Endothelial cell of umbilical vein (primary cell): ENCODE results near the gene FAS. TPM values are rescaled to one million over a fixed set of nuclear protein-coding genes. Genes with fewer than 3 reads are reported as not detected.
A peak's percentile ranks its signal among the peaks of the same experiment; 100 is the strongest.

Source experiments
- BruUV-seq: library from RNA; stranded (reverse); fragments of 400-500 nt; replicated peaks from 2 replicates; lab custom pipeline; 2021; lab: Mats Ljungman, UMichigan
- CTCF ChIA-PET: fragments of 300-600, 350-600 bp; sonication (Branson Sonifier 250); formaldehyde crosslinking; loops from one replicate; lab custom pipeline; 2021; ENCODE audit warnings: antibody characterized with exemption, inconsistent platforms; lab: Charles Lee
- POLR2A ChIA-PET: fragments of 300-600, 350-600 bp; sonication (Branson Sonifier 250); formaldehyde crosslinking; loops from one replicate; lab custom pipeline; 2021; ENCODE audit warnings: antibody characterized with exemption, inconsistent platforms; lab: Charles Lee
- DNase-seq: peaks from one replicate; pipeline ENCODE4 v3.0.0-alpha.2; 2011; ENCODE audit warnings: low read depth, low spot score
- FAIRE-seq: peaks from 2 replicates; lab custom pipeline; 2011; peaks lifted over from hg19 to GRCh38; lab: Jason Lieb, UNC
- H2AFZ ChIP-seq: 2 replicates; pipeline ENCODE4 v1.6.0; 2012; ENCODE audit warnings: low read depth, low read length, control low read depth, inconsistent platforms
- H3K27ac ChIP-seq: 2 replicates; pipeline ENCODE4 v1.5.1; 2011; ENCODE audit warnings: low read depth, mild to moderate bottlenecking, control low read depth, low read length, moderate library complexity; ENCODE audit not compliant: insufficient read depth
- H3K27me3 ChIP-seq, 2 experiments: 2 replicates each; pipeline versions ENCODE4 v1.6.0 to v1.6.1; 2011; ENCODE audit warnings: low read length in 2 of 2, mixed read lengths in 1 of 2; ENCODE audit not compliant: control insufficient read depth in 2 of 2, insufficient read depth in 2 of 2
- H3K36me3 ChIP-seq, 2 experiments: 2 replicates in 1 of 2; 3 replicates in 1 of 2; pipeline ENCODE4 v1.5.1; 2011; ENCODE audit warnings: low read length in 2 of 2, mild to moderate bottlenecking in 1 of 2, moderate library complexity in 1 of 2; ENCODE audit not compliant: control insufficient read depth in 2 of 2, insufficient read depth in 2 of 2; ENCODE audit errors: extremely low read depth in 1 of 2
- H3K4me1 ChIP-seq: 3 replicates; pipeline ENCODE4 v1.5.1; 2011; ENCODE audit warnings: mild to moderate bottlenecking, low read length; ENCODE audit not compliant: control insufficient read depth, insufficient read depth; ENCODE audit errors: extremely low read depth
- H3K4me2 ChIP-seq: 2 replicates; pipeline ENCODE4 v1.6.1; 2011; ENCODE audit warnings: low read length, control low read depth, mixed read lengths; ENCODE audit not compliant: insufficient read depth
- H3K4me3 ChIP-seq, 3 experiments: fragments of 200-600 bp in 1 of 3; sonication (generic), shearing (Covaris generic) in 1 of 3; replicated peaks in 1 of 3; 2 replicates each; pipeline ENCODE4 v1.5.1; 2011 to 2016; ENCODE audit warnings: control low read depth in 3 of 3, low read length in 3 of 3, mild to moderate bottlenecking in 2 of 3, inconsistent platforms in 1 of 3, low read depth in 1 of 3, moderate library complexity in 1 of 3; ENCODE audit not compliant: insufficient read depth in 1 of 3
- H3K79me2 ChIP-seq: 2 replicates; pipeline ENCODE4 v1.6.0; 2012; ENCODE audit warnings: low read length, inconsistent platforms; ENCODE audit not compliant: control insufficient read depth, insufficient read depth
- H3K9ac ChIP-seq: replicated peaks from 2 replicates; pipeline ENCODE3; 2011; ENCODE audit warnings: low read length, control low read depth; ENCODE audit not compliant: insufficient read depth; ENCODE audit errors: extremely low read depth
- H3K9me1 ChIP-seq: replicated peaks from 3 replicates; pipeline ENCODE4 v1.6.0; 2011; ENCODE audit warnings: mild to moderate bottlenecking, low read length; ENCODE audit not compliant: control insufficient read depth, insufficient read depth; ENCODE audit errors: extremely low read depth
- H3K9me3 ChIP-seq: replicated peaks from 2 replicates; pipeline ENCODE4 v1.5.1; 2012; ENCODE audit warnings: low read length, inconsistent platforms; ENCODE audit not compliant: control insufficient read depth, insufficient read depth
- H4K20me1 ChIP-seq: replicated peaks from 2 replicates; pipeline ENCODE3; 2011; ENCODE audit warnings: mild to moderate bottlenecking, low read length; ENCODE audit not compliant: control insufficient read depth, insufficient read depth; ENCODE audit errors: extremely low read depth
- EZH2 ChIP-seq: IDR thresholded peaks from 2 replicates; pipeline ENCODE4 v1.6.1; 2012; ENCODE audit warnings: borderline replicate concordance, low read depth, mild to moderate bottlenecking, moderate library complexity, low read length, inconsistent platforms; ENCODE audit not compliant: severe bottlenecking
- dilution Hi-C: fragments of 300-500 bp; cut with MboI; formaldehyde crosslinking; loops from one replicate; pipeline ENCODE4 v1.15.0; 2019; ENCODE audit warnings: low sequenced_read_pairs; ENCODE audit not compliant: extremely low pct_ligation_motif_present
- intact Hi-C: fragments of 100-400 bp; cut with micrococcal nuclease; formaldehyde crosslinking; loops from one replicate; pipeline ENCODE4 v1.10.0; 2022
- polyA plus RNA-seq, 4 experiments: library from polyadenylated mRNA; depleted of rRNA in 3 of 4; stranded (reverse) in 3 of 4; unstranded in 1 of 4; fragments of >200 nt; gene quantifications; 2 replicates each; pipeline versions ENCODE4 v1.2.1 to v1.2.3, GENCODE V29; 2011 to 2012; ENCODE audit warnings: missing spikeins in 1 of 4
- total RNA-seq: library from RNA; stranded (reverse); gene quantifications from 2 replicates; pipeline ENCODE4 v1.2.3, GENCODE V29; 2021
- TF ChIP-seq, protein P1 (sequence below): IDR thresholded peaks from 2 replicates; pipeline ENCODE4 v1.6.1; 2011; ENCODE audit not compliant: insufficient read depth, insufficient read length
- TF ChIP-seq, protein P2 (sequence below), 2 donors: IDR thresholded peaks; 1 replicate in 1 of 2; 2 replicates in 1 of 2; pipeline ENCODE4 v1.5.1; 2011; ENCODE audit warnings: low read length in 2 of 2, mild to moderate bottlenecking in 2 of 2, moderate library complexity in 2 of 2, control low read depth in 1 of 2, inconsistent platforms in 1 of 2, low read depth in 1 of 2; ENCODE audit not compliant: insufficient read depth in 1 of 2; ENCODE audit errors: extremely low read depth in 1 of 2

FAS gene
- total and polyA plus RNA-seq, 2 donors (not counting 3 experiments of a cell fraction or from before 2014, with no cell fraction given): 2.0 to 6.1 TPM

DNA sequence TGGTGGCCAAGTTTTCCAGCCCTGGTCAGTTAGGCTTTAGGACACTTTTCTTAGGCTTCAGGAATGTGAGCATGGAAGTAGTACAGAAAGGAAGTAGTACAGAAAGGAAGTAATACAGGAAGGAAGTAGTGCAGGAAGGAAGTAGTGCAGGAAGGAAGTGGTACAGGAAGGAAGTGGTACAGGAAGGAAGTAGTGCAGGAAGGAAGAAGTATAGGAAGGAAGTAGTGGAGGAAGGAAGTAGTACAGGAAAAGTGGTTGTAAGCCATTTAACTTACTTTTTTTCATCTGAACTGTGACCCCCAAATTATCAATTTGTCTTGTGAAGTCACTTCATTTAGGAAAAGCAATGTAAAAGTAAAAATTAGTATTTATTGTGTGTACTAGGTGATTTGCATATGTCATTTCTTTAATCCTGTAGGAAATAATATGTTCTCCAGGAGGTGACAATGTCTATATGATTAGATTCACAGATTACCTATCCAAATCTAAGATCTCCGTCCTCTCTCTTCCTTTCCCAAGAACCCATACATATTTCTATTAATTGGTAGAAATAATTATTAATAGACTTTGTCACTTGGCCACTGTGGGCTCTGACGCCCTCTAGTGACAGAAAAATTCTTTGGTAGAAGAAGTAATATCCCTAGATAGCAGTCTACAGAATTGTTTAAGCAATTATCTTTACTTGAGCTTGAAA is 3.9 kb upstream of the FAS start:
- dilution Hi-C loops: loop anchor here (25.0 kb wide), 1 partner anchor 226 kb away; the partner anchor contains the start of gene CH25H
- Histone ChIP-seq H3K79me2 (no peaks in the 10 kb centered on the region), H3K9me3 (no peaks in the 10 kb centered on the region), H3K4me3 (no peak overlapping the region), H3K4me2 (no peak overlapping the region), H3K4me1 (peaks cover 26% of the 10 kb centered on the region), H3K9me1 (no peaks in the 10 kb centered on the region), H3K9ac (no peak overlapping the region), H3K27ac (no peak overlapping the region), H3K36me3 (no peaks in the 10 kb centered on the region), H2AFZ (no peak overlapping the region), H4K20me1 (no peaks in the 10 kb centered on the region), H3K27me3 (peaks cover 8 to 16% of the 10 kb centered on the region in 2 experiments)
- TF ChIP-seq, protein P1, sequence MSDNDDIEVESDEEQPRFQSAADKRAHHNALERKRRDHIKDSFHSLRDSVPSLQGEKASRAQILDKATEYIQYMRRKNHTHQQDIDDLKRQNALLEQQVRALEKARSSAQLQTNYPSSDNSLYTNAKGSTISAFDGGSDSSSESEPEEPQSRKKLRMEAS: no peak
- TF ChIP-seq EZH2: no peak
- TF ChIP-seq, protein P2, sequence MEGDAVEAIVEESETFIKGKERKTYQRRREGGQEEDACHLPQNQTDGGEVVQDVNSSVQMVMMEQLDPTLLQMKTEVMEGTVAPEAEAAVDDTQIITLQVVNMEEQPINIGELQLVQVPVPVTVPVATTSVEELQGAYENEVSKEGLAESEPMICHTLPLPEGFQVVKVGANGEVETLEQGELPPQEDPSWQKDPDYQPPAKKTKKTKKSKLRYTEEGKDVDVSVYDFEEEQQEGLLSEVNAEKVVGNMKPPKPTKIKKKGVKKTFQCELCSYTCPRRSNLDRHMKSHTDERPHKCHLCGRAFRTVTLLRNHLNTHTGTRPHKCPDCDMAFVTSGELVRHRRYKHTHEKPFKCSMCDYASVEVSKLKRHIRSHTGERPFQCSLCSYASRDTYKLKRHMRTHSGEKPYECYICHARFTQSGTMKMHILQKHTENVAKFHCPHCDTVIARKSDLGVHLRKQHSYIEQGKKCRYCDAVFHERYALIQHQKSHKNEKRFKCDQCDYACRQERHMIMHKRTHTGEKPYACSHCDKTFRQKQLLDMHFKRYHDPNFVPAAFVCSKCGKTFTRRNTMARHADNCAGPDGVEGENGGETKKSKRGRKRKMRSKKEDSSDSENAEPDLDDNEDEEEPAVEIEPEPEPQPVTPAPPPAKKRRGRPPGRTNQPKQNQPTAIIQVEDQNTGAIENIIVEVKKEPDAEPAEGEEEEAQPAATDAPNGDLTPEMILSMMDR (IDR thresholded peaks at IDR 0.05; ENCODE audit: extremely low read depth in 1 of 2, insufficient read depth in 1 of 2, low read depth in 1 of 2, low read length in 2 of 2): peak; percentile 38 to 51
- BruUV-seq: no TSS peak
- DNase-seq (peak; percentile 68), FAIRE-seq (no peak)
- CTCF ChIA-PET: interaction anchor here (0.6 to 4.2 kb wide), 40 partner anchors 8 to 421 kb away, joined by 3 to 103 read pairs (median 4); partner anchors contain the start of gene CH25H
- intact Hi-C loops: loop anchor here (1.0 kb wide), 2 partner anchors 51 to 151 kb away; no protein-coding TSS in a partner anchor
- POLR2A ChIA-PET: no interaction called here
